ENCODE data around the gene WDR62. TPM values are rescaled to one million over a fixed set of nuclear protein-coding genes. Genes with fewer than 3 reads are reported as not detected.

WDR62 gene
- total and polyA plus RNA-seq, 10 of the 15 experiments (the other 5 are each of a cell fraction or from before 2014, with no cell fraction given) = 0.08 to 20.6 (median 10.9) TPM

GRCh38 chr19:36027696-36028095 lies 27.0 kb upstream of the WDR62 start:
- Histone ChIP-seq H2AFZ (ENCODE audit: control insufficient read depth, low read depth, low read length) (no peak overlapping the region), H3K27ac (ENCODE audit: control insufficient read depth, insufficient read depth) (no peak overlapping the region), H4K20me1 (ENCODE audit: control insufficient read depth, insufficient read depth) (no peaks in the 10 kb centered on the region), H3K9me3 (replicated peaks; ENCODE audit: control insufficient read depth, insufficient read depth, low read length) (no peaks in the 10 kb centered on the region), H3K36me3 (ENCODE audit: control insufficient read depth in 2 of 2, insufficient read depth in 2 of 2, low read length in 1 of 2) (peaks cover 0 to 5% of the 10 kb centered on the region in 2 experiments; a peak in 2 of 4 replicates), H3K4me1 (ENCODE audit: control insufficient read depth, insufficient read depth, low read length) (no peaks in the 10 kb centered on the region), H3K27me3 (replicated peaks in 1 of 2; ENCODE audit: control insufficient read depth in 2 of 2, insufficient read depth in 2 of 2, low read length in 1 of 2) (no peaks in the 10 kb centered on the region), H3K9ac (ENCODE audit: control insufficient read depth, insufficient read depth, low read length) (no peak overlapping the region), H3K79me2 (ENCODE audit: control insufficient read depth, insufficient read depth, low read length) (no peaks in the 10 kb centered on the region), H3K4me3 (no peak overlapping the region), H3K4me2 (ENCODE audit: control insufficient read depth, insufficient read depth) (no peak overlapping the region)
- BruUV-seq (replicated peaks) = no TSS peak
- in situ Hi-C loops (cut with MboI) (no loop called here), intact Hi-C loops (cut with micrococcal nuclease; ENCODE audit: unreplicated experiment) (no loop called here)
- CTCF ChIA-PET = no interaction called here
- WGBS (ENCODE audit: insufficient coverage, insufficient replicate concordance, low lambda C conversion rate, missing lambda C conversion rate) = 95% methylated on average over 6 of the region's 6 CpGs
- no peak for TF ChIP-seq CTCF (IDR thresholded peaks at IDR 0.05 in 2 of 3, conservative IDR thresholded peaks at IDR 0.05 in 1 of 3; ENCODE audit: control insufficient read depth in 2 of 3, extremely low read depth in 1 of 3, insufficient read depth in 1 of 3, low read depth in 3 of 3, low read length in 3 of 3)
- no peak for TF ChIP-seq HDAC2 (IDR thresholded peaks at IDR 0.05)
- no peak for TF ChIP-seq ZBTB11 (CRISPR knock-in tag; IDR thresholded peaks at IDR 0.05)
- TF ChIP-seq BHLHE40 (IDR thresholded peaks at IDR 0.05; ENCODE audit: borderline replicate concordance in 1 of 2, low read depth in 2 of 2, low read length in 1 of 2) = no peak
- TF ChIP-seq NR2C2 (IDR thresholded peaks at IDR 0.05; ENCODE audit: borderline replicate concordance, control insufficient read depth, insufficient read length, low read depth) = no peak
- TF ChIP-seq GATAD2B (conservative IDR thresholded peaks at IDR 0.05; ENCODE audit: low read depth) = no peak
- TF ChIP-seq NFYB (IDR thresholded peaks at IDR 0.05; ENCODE audit: insufficient read depth, low read depth, low read length) = no peak
- no peak for TF ChIP-seq RELA (IDR thresholded peaks at IDR 0.05; ENCODE audit: borderline replicate concordance, partially characterized antibody)
- TF ChIP-seq SMARCA5 (IDR thresholded peaks at IDR 0.05) = no peak
- TF ChIP-seq ZNF622 (IDR thresholded peaks at IDR 0.05) = no peak
- TF ChIP-seq CBX5 (IDR thresholded peaks at IDR 0.05; ENCODE audit: low read depth) = no peak
- no peak for TF ChIP-seq SUPT20H (IDR thresholded peaks at IDR 0.05; ENCODE audit: borderline replicate concordance, control insufficient read depth, low read depth, low read length)
- RAD21 ChIA-PET (ENCODE audit: unreplicated experiment) = no interaction called here
- no peak for FAIRE-seq
- ATAC-seq = no peak
- POLR2A ChIA-PET = no interaction called here
- SMC1A ChIA-PET (ENCODE audit: uncharacterized antibody, unreplicated experiment) = no interaction called here
- DNase-seq (ENCODE audit: low read depth, low spot score) = no peak
